ENCODE results near the gene KCNIP1. TPM values are rescaled to one million over a fixed set of nuclear protein-coding genes. Genes with fewer than 3 reads are reported as not detected.

KCNIP1 gene
- total RNA-seq, 1 experiment from 2014 or later, result not detected

DNA sequence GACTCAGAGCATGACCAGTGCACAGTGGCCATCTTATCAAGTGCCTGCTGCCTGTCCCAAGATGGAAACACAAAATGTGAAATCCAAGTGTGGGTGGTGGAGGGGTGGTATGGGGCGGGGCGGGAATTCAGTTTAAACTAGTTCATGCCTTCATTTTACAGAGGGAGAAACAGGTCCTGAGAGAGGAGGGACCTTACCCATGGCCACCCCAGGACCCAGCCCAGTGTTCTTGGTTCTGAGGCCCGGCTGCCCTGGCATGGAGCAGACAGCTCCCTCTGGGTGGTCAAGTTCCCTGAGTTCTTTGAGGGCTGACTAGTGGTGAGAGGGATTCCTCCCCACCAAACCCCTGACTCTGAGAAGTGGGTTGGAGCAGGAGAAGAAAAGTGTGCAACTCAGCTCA lies 20.8 kb downstream of the KCNIP1 start:
- ATAC-seq (no peak), DNase-seq (ENCODE audit: low read depth, low spot score) (no peak)
- peaks cover 11 to 14% of the 10 kb centered on the region in 2 experiments for H3K4me1 ChIP-seq (ENCODE audit: control insufficient read depth in 1 of 2, insufficient read depth in 2 of 2, low read length in 2 of 2)
- H3K79me2 ChIP-seq (ENCODE audit: insufficient read depth, low read length), result no peaks in the 10 kb centered on the region
- TF ChIP-seq, protein P1, sequence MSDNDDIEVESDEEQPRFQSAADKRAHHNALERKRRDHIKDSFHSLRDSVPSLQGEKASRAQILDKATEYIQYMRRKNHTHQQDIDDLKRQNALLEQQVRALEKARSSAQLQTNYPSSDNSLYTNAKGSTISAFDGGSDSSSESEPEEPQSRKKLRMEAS (IDR thresholded peaks at IDR 0.05), result no peak
- no peak for TF ChIP-seq JUND (IDR thresholded peaks at IDR 0.05)
- no peak for TF ChIP-seq SIN3A (IDR thresholded peaks at IDR 0.05; ENCODE audit: low read depth)
- TF ChIP-seq POLR2AphosphoS5 (IDR thresholded peaks at IDR 0.05; ENCODE audit: low read depth, low read length), result no peak
- no peak for TF ChIP-seq CEBPB (IDR thresholded peaks at IDR 0.05; ENCODE audit: low read depth)
- TF ChIP-seq EZH2 (IDR thresholded peaks at IDR 0.05), result no peak
- no peak for TF ChIP-seq FOSL1 (IDR thresholded peaks at IDR 0.05; ENCODE audit: low read depth)
- TF ChIP-seq, protein P2, sequence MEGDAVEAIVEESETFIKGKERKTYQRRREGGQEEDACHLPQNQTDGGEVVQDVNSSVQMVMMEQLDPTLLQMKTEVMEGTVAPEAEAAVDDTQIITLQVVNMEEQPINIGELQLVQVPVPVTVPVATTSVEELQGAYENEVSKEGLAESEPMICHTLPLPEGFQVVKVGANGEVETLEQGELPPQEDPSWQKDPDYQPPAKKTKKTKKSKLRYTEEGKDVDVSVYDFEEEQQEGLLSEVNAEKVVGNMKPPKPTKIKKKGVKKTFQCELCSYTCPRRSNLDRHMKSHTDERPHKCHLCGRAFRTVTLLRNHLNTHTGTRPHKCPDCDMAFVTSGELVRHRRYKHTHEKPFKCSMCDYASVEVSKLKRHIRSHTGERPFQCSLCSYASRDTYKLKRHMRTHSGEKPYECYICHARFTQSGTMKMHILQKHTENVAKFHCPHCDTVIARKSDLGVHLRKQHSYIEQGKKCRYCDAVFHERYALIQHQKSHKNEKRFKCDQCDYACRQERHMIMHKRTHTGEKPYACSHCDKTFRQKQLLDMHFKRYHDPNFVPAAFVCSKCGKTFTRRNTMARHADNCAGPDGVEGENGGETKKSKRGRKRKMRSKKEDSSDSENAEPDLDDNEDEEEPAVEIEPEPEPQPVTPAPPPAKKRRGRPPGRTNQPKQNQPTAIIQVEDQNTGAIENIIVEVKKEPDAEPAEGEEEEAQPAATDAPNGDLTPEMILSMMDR (IDR thresholded peaks at IDR 0.05 in 2 of 3, conservative IDR thresholded peaks at IDR 0.05 in 1 of 3; ENCODE audit: borderline replicate concordance in 1 of 3, insufficient read depth in 1 of 3, low read depth in 2 of 3, low read length in 2 of 3), result no peak
- TF ChIP-seq TCF7L2 (IDR thresholded peaks at IDR 0.05; ENCODE audit: borderline replicate concordance, extremely low read depth, insufficient read depth, insufficient read length), result no peak
- TF ChIP-seq EZH2phosphoT487 (IDR thresholded peaks at IDR 0.05; ENCODE audit: borderline replicate concordance), result no peak
- TF ChIP-seq SRF (IDR thresholded peaks at IDR 0.05; ENCODE audit: low read depth), result no peak
- no peak for TF ChIP-seq ZNF274 (IDR thresholded peaks at IDR 0.05; ENCODE audit: low read depth, low read length)
- TF ChIP-seq, protein P3, sequence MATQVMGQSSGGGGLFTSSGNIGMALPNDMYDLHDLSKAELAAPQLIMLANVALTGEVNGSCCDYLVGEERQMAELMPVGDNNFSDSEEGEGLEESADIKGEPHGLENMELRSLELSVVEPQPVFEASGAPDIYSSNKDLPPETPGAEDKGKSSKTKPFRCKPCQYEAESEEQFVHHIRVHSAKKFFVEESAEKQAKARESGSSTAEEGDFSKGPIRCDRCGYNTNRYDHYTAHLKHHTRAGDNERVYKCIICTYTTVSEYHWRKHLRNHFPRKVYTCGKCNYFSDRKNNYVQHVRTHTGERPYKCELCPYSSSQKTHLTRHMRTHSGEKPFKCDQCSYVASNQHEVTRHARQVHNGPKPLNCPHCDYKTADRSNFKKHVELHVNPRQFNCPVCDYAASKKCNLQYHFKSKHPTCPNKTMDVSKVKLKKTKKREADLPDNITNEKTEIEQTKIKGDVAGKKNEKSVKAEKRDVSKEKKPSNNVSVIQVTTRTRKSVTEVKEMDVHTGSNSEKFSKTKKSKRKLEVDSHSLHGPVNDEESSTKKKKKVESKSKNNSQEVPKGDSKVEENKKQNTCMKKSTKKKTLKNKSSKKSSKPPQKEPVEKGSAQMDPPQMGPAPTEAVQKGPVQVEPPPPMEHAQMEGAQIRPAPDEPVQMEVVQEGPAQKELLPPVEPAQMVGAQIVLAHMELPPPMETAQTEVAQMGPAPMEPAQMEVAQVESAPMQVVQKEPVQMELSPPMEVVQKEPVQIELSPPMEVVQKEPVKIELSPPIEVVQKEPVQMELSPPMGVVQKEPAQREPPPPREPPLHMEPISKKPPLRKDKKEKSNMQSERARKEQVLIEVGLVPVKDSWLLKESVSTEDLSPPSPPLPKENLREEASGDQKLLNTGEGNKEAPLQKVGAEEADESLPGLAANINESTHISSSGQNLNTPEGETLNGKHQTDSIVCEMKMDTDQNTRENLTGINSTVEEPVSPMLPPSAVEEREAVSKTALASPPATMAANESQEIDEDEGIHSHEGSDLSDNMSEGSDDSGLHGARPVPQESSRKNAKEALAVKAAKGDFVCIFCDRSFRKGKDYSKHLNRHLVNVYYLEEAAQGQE (IDR thresholded peaks at IDR 0.05; ENCODE audit: low read depth), result no peak
- TF ChIP-seq, protein P4, sequence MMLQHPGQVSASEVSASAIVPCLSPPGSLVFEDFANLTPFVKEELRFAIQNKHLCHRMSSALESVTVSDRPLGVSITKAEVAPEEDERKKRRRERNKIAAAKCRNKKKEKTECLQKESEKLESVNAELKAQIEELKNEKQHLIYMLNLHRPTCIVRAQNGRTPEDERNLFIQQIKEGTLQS (IDR thresholded peaks at IDR 0.05), result no peak
- TF ChIP-seq, protein P5, sequence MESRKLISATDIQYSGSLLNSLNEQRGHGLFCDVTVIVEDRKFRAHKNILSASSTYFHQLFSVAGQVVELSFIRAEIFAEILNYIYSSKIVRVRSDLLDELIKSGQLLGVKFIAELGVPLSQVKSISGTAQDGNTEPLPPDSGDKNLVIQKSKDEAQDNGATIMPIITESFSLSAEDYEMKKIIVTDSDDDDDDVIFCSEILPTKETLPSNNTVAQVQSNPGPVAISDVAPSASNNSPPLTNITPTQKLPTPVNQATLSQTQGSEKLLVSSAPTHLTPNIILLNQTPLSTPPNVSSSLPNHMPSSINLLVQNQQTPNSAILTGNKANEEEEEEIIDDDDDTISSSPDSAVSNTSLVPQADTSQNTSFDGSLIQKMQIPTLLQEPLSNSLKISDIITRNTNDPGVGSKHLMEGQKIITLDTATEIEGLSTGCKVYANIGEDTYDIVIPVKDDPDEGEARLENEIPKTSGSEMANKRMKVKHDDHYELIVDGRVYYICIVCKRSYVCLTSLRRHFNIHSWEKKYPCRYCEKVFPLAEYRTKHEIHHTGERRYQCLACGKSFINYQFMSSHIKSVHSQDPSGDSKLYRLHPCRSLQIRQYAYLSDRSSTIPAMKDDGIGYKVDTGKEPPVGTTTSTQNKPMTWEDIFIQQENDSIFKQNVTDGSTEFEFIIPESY (IDR thresholded peaks at IDR 0.05; ENCODE audit: extremely low read depth, insufficient replicate concordance, low read length), result no peak
- no peak for TF ChIP-seq EGR1 (IDR thresholded peaks at IDR 0.05; ENCODE audit: low read depth)
- TF ChIP-seq YY1 (IDR thresholded peaks at IDR 0.05; ENCODE audit: extremely low read depth, insufficient replicate concordance, low read depth, low read length), result no peak
- no peak for TF ChIP-seq SP1 (IDR thresholded peaks at IDR 0.05; ENCODE audit: low read depth)
- no peak for TF ChIP-seq RAD21 (IDR thresholded peaks at IDR 0.05; ENCODE audit: low read depth)
- TF ChIP-seq CBX3 (IDR thresholded peaks at IDR 0.05; ENCODE audit: low read depth), result no peak
- ChIA-PET RAD21 (ENCODE audit: low non-redundant PET in 1 of 2, low total read pairs in 2 of 2, uncharacterized antibody in 2 of 2, unreplicated experiment in 2 of 2) (no interaction called here), POLR2A (no interaction called here), CTCF (no interaction called here)
- H3K9me2 ChIP-seq (ENCODE audit: insufficient read depth), result no peaks in the 10 kb centered on the region
- no peak overlapping the region for H3K27ac ChIP-seq (ENCODE audit: low read depth, low read length)
- H3K4me3 ChIP-seq (replicated peaks in 1 of 2; ENCODE audit: low read depth in 1 of 2, low read length in 2 of 2), result no peak overlapping the region
- no peaks in the 10 kb centered on the region for H3K9me3 ChIP-seq (ENCODE audit: control insufficient read depth in 1 of 2, insufficient read depth in 1 of 2, low read depth in 1 of 2, low read length in 2 of 2)
- no peaks in the 10 kb centered on the region for H3K36me3 ChIP-seq (ENCODE audit: control insufficient read depth in 1 of 2, insufficient read depth in 2 of 2, low read length in 2 of 2)
- no peak overlapping the region for H2AFZ ChIP-seq (ENCODE audit: low read depth, low read length, poor library complexity, severe bottlenecking)
- intact Hi-C loops (cut with micrococcal nuclease), result no loop called here
- no peak overlapping the region for H3K4me2 ChIP-seq (ENCODE audit: low read length)
- H3K27me3 ChIP-seq (ENCODE audit: insufficient read depth, low read length), result peaks cover 27% of the 10 kb centered on the region
- no peaks in the 10 kb centered on the region for H4K20me1 ChIP-seq (ENCODE audit: insufficient read depth)
- no peak overlapping the region for H3K9ac ChIP-seq (ENCODE audit: low read length)
- no TSS peak for BruUV-seq (replicated peaks)
